NCI-H2107 (cell line): Measurements from ENCODE around the gene KCNK3.
"Not testable (repeated sequence)": the region's sequence is repeated elsewhere in the genome, so short reads cannot be mapped to it uniquely, and the experiment has no call there.

Experiments
- DNase-seq: peaks from one replicate; lab custom pipeline; 2025; lab: John Stamatoyannopoulos, UW

The KCNK3 gene

GRCh38 chr2:26730549-26731344 is 38.2 kb downstream of the KCNK3 start:
- DNase-seq: no peak

DNA sequence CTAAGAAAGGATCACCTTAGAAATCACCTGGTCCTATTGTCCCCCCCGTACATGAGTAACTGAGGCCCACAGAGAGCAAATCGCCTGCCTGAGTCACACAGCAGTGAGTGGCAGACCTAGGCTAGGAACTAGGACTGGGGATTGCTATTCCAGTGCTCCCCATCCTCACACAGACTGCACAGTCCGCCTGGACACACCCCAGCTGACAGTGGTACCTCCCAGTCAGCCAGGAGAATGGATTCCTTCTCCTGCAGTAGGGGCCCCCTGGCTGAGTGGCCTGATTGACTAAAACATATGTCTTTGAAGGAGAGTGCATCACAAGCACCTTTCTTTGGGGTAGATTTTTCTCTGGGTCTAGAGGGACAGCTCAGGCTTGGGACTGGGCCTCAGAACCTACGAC is 39.2 kb downstream of the KCNK3 start:
- no peak for DNase-seq

GRCh38 chr2:26732446-26732845 is 39.9 kb downstream of the KCNK3 start:
- no peak for DNase-seq

DNA sequence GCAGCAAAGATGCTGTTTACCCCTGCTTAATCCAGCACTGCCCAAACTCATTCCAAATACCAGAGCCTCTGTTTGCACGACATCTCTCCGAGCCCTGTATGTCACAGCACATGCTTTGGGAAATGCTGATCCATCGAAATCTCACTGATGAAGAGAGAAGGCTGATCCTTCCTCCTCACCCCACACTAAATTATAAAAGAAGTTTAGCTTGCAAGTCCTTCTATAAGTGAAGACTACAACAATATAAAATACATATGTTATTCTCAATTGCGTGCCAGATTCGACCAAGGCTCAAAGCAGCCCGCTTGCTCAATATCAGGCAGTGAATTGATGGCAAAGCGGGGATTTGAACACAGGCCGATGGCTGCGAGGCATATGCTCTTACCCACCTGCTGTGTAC is 40.9 kb downstream of the KCNK3 start:
- DNase-seq: no peak

DNA sequence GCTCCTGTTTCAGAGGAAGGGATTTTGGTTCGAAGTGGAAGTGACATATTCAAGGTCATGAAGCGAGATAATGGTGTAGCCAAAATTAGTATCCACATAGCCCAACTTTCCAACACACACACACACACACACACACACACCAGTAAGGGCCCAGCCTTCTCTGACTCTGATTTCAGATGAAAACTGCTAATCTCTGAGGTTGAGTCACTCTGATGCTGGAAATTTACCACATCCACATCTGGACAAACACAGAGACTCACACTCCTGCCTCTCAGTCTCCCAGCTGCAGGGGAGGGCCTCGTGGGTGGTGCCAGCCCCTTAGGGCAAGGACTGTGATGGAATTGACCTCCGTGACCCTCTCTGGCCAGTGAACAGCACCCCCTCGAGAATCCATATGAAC is 42.6 kb downstream of the KCNK3 start:
- DNase-seq: no peak

- no peak for DNase-seq
Observed at GRCh38 chr2:26735883-26736588, 43.5 kb downstream of the KCNK3 start.

GRCh38 chr2:26737221-26737620 is 44.7 kb downstream of the KCNK3 start:
- DNase-seq: no peak

DNA sequence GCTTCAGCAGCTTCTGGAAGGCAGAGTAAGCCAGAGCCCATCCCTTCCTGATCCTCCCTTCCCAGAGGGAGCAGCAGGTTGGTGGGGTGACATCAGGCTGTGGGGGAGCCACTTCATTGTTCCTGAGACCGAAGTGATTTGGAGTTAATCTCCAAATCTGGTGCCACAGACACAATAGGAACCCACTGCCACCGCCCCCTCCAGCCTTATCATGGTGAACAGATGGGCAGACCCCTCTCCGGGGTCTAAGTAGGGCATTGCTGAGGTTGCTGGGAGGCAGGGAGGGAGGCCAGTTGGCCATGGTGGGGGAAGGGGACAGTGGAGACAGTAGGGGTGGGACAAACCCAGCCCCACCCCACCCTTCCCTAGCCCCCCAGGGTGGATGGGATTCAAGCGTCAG is 46.0 kb downstream of the KCNK3 start:
- no peak for DNase-seq

- no peak for DNase-seq
Observed at GRCh38 chr2:26739514-26739913, 47.0 kb downstream of the KCNK3 start.

GRCh38 chr2:26740346-26740745 is 47.8 kb downstream of the KCNK3 start:
- DNase-seq: no peak

- no peak for DNase-seq
Observed at GRCh38 chr2:26740890-26741302, 48.4 kb downstream of the KCNK3 start.

DNA sequence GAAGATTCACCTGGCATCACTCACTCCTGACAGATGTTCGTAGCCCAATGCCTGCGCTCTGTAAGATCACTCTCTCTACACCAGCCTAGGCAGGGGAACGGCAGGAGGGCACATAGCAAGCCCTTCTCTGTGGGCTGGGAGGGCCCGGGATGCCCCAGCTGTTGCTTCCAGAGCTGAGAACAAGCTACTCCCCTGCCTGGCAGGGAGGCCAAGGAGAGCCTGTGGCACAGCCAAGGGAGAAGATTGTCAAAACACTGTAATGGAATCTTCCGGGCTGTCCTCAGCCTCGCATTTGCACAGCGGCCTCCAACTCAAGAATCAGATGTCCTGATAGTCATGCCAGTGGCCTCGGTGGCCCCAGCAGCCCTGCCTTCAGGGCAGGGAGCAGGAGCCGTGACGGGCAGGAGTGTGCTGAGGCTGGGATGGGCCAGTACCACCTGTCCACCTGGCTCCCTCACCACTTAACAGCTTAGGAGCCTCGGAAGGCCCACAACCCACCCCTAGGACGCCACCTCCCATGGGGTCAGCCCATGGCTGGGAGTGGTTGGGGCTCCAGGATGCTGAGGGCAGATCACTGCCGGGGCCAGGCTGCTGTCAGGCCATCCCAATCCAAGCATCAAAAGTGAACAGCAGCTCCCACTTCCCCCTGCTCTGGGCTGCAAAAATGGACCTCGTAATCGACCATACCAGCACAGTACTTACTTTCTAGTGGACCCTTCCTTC is 49.7 kb downstream of the KCNK3 start:
- no peak for DNase-seq

DNA sequence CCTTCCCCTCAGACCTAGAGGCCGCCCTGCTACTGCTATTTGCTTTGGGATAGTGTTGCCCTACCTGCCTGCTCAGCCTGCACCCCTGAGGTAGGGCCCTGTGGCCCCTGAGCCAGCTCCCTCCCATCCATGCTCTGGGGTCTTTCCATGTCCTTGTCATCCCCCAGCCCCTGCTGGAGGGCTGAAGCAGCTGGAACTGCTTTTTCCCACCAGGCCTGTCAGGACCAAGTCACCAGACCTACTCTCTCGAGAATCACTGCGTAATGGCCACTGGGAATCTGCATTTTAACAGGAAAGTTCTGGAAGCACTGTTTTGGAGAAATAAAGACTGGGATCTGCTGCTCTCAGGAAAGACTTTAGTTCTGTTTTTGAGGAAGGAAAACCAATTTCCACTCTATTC is 51.3 kb downstream of the KCNK3 start:
- no peak for DNase-seq

GRCh38 chr2:26744953-26745352 is 52.4 kb downstream of the KCNK3 start:
- DNase-seq: no peak

DNA sequence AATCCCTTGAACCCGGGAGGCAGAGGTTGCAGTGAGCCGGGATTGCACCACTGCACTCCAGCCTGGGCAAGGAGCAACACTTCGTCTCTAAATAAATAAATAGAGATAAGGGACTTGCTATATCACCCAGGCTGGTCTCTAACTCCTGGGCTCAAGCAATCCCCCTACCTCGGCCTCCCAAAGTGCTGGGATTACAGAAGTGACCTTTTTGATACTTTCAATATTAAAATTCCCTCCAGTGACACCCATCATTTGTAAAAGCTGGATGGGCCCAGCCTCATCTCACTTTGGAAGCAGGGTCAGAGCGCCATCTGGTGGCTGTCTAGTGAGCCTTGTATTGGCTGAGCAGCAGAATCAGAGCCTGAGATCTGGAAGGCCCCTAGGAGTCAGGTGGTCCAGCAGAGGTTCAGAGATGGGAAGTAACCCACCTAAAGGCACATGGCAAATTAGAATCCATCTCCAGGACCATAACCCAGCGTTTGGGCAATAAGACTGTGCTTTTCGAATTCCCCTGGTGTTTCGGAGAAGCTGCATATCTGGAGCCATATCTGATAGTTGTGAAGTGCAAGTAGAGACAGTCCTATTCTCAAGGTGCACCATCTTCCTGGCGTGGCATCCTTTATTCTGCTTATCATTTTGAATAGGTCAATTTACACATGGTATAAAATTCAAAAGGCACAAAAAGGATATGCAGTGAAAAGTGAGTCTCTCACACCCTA is 53.2 kb downstream of the KCNK3 start:
- DNase-seq: peak; percentile 49

GRCh38 chr2:26746934-26747333 is 54.4 kb downstream of the KCNK3 start:
- DNase-seq: no peak

DNA sequence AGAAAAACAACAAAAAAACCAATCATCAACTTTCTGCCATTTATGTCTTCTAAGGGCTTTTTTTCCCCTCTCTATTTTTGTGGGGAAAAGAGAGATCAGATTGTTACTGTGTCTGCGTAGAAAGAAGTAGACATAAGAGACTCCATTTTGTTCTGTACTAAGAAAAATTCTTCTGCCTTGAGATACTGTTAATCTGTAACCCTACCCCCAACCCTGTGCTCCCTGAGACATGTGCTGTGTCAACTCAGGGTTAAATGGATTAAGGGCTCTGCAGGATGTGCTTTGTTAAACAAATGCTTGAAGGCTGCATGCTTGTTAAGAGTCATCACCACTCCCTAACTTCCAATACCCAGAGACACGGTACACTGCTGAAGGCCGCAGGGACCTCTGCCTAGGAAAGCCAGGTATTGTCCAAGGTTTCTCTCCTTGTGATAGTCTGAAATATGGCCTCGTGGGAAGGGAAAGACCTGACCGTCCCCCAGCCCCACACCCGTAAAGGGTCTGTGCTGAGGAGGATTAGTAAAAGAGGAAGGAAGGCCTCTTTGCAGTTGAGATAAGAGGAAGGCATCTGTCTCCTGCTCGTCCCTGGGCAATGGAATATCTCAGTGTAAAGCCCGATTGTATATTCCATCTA is 57.4 kb downstream of the KCNK3 start:
- not testable (repeated sequence) for DNase-seq

GRCh38 chr2:26750467-26750866 is 57.9 kb downstream of the KCNK3 start:
- DNase-seq: not testable (repeated sequence)

- no peak for DNase-seq
Observed at GRCh38 chr2:26752656-26753055, 60.1 kb downstream of the KCNK3 start.

DNA sequence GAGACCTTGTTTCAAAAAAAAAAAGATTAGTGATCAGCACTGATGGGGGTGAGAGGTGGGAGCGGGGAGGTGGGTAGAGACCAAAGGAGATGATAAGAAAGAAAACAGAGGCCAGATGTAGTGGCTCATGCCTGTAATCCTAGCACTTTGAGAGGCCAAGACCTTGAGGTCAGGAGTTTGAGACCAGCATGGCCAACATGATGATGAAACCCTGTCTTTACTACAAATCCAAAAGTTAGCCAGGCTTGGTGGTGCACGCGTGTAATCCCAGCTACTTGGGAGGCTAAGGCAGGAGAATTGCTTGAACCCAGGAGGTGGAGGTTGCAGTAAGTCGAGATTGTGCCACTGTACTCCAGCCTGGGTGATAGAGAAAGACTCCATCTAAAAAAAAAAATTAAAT is 62.0 kb downstream of the KCNK3 start:
- no peak for DNase-seq

DNA sequence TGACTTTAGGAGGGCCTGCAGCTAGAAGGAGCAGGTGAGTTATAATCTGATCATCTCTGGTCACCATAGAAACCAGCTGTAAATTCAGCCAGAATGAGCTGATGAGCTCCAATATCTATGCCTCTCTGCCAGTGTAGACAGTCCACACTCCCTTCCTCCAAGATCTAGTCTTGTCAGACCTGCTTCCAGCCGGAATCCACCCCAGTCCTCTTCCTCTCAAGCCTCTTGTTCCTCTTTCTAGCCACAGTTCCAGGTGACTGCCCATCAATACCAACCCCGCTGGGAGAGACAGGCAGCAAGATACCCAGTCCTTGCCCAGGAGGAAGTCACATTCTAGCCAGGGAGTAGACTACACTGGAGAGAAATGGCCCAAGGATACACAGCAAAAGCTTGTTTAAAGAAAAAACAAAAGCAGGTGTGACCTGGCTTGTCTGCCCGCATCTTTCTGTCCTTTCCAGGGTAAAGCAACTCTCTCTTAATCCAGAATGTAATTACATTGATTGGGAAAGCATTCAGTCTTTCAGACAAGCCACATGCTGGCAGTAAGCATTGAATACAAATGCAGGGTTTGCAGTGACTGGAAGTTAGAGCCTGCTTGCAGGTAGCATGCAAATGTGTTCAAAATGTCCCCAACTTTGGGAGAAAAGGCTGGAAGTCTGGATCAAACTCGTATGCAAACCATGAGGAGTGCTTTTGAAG is 62.6 kb downstream of the KCNK3 start:
- DNase-seq: no peak
